Measurements from ENCODE around the gene MORN1.

- no peak for TF ChIP-seq EZH2 (IDR thresholded peaks at IDR 0.05; ENCODE audit: borderline replicate concordance, low read length)
- TF ChIP-seq CTCF (IDR thresholded peaks at IDR 0.05; ENCODE audit: low read length): no peak
Measured at GRCh38 chr1:2412773-2413494, 21.6 kb upstream of the MORN1 start.

Data from OCI-LY1 (cell line).